Fibroblast of lung (primary cell): ENCODE data around the gene SMCO2. TPM values are rescaled to one million over a fixed set of nuclear protein-coding genes. Genes with fewer than 3 reads are reported as not detected.
A peak's percentile ranks its signal among the peaks of the same experiment; 100 is the strongest.
"Not testable (repeated sequence)": the region's sequence is repeated elsewhere in the genome, so short reads cannot be mapped to it uniquely, and the experiment has no call there.

Experiments
- DNase-seq, 2 donors: peaks; one replicate each; pipeline versions ENCODE4 v3.0.0 to v3.0.0-alpha.2; 2010; ENCODE audit warnings: low read depth in 2 of 2
- H2AFZ ChIP-seq: 2 replicates; pipeline ENCODE4 v1.5.1; 2012; ENCODE audit warnings: low read length, control low read depth, inconsistent platforms
- H3K27ac ChIP-seq: 2 replicates; pipeline ENCODE4 v1.5.1; 2011; ENCODE audit warnings: low read length, control low read depth; ENCODE audit not compliant: insufficient read depth
- H3K27me3 ChIP-seq: 2 replicates; pipeline ENCODE4 v1.5.1; 2011; ENCODE audit warnings: mild to moderate bottlenecking, low read length; ENCODE audit not compliant: control insufficient read depth, insufficient read depth
- H3K36me3 ChIP-seq: 2 replicates; pipeline ENCODE4 v1.5.1; 2011; ENCODE audit warnings: low read length; ENCODE audit not compliant: control insufficient read depth, insufficient read depth
- H3K4me1 ChIP-seq: 2 replicates; pipeline ENCODE4 v1.5.1; 2011; ENCODE audit warnings: low read length; ENCODE audit not compliant: control insufficient read depth, insufficient read depth; ENCODE audit errors: extremely low read depth
- H3K4me2 ChIP-seq: 2 replicates; pipeline ENCODE4 v1.5.1; 2011; ENCODE audit warnings: low read length, control low read depth; ENCODE audit not compliant: insufficient read depth; ENCODE audit errors: extremely low read depth
- H3K4me3 ChIP-seq, 4 experiments: fragments of 200-600 bp in 1 of 4; sonication (generic) in 1 of 4; replicated peaks in 1 of 4; 2 replicates each; pipeline ENCODE4 v1.5.1; 2011 to 2016; ENCODE audit warnings: low read length in 4 of 4, low read depth in 3 of 4, mild to moderate bottlenecking in 3 of 4, control low read depth in 2 of 4, inconsistent platforms in 1 of 4, mixed read lengths in 1 of 4; ENCODE audit not compliant: insufficient read depth in 1 of 4; ENCODE audit errors: control extremely low read depth in 1 of 4
- H3K79me2 ChIP-seq: 2 replicates; pipeline ENCODE4 v1.5.1; 2012; ENCODE audit warnings: mild to moderate bottlenecking, low read length, inconsistent platforms; ENCODE audit not compliant: control insufficient read depth, insufficient read depth
- H3K9ac ChIP-seq: 2 replicates; pipeline ENCODE4 v1.5.1; 2011; ENCODE audit warnings: mild to moderate bottlenecking, low read length, control low read depth; ENCODE audit not compliant: insufficient read depth
- H3K9me3 ChIP-seq: 2 replicates; pipeline ENCODE4 v1.5.1; 2012; ENCODE audit warnings: low read depth, low read length; ENCODE audit not compliant: control insufficient read depth, insufficient read depth
- H4K20me1 ChIP-seq: 2 replicates; pipeline ENCODE4 v1.5.1; 2011; ENCODE audit warnings: low read length; ENCODE audit not compliant: control insufficient read depth, insufficient read depth; ENCODE audit errors: extremely low read depth
- EZH2 ChIP-seq: IDR thresholded peaks from 2 replicates; pipeline ENCODE4 v1.5.1; 2012; ENCODE audit warnings: low read length, control low read depth, mild to moderate bottlenecking; ENCODE audit errors: missing control alignments
- polyA plus RNA-seq, 2 donors: library from polyadenylated mRNA; depleted of rRNA in 1 of 2; stranded (reverse) in 1 of 2; unstranded in 1 of 2; fragments of >200 nt; gene quantifications; 2 replicates each; pipeline ENCODE4 v1.2.1, GENCODE V29; 2011 to 2012; ENCODE audit warnings: missing spikeins in 1 of 2
- total RNA-seq: library from RNA; depleted of rRNA; stranded (reverse); fragments of >200 nt; gene quantifications from 2 replicates; pipeline ENCODE4 v1.2.1, GENCODE V29; 2014
- TF ChIP-seq, protein P1 (sequence below), 2 donors: IDR thresholded peaks in 1 of 2; conservative IDR thresholded peaks in 1 of 2; 1 replicate in 1 of 2; 2 replicates in 1 of 2; pipeline ENCODE4 v1.5.1; 2011 to 2012; ENCODE audit warnings: low read length in 2 of 2, control low read depth in 1 of 2, inconsistent platforms in 1 of 2, low read depth in 1 of 2, mild to moderate bottlenecking in 1 of 2

SMCO2 gene
- total and polyA plus RNA-seq, 2 donors (not counting 1 experiment from before 2014, with no cell fraction given) = not detected

DNA sequence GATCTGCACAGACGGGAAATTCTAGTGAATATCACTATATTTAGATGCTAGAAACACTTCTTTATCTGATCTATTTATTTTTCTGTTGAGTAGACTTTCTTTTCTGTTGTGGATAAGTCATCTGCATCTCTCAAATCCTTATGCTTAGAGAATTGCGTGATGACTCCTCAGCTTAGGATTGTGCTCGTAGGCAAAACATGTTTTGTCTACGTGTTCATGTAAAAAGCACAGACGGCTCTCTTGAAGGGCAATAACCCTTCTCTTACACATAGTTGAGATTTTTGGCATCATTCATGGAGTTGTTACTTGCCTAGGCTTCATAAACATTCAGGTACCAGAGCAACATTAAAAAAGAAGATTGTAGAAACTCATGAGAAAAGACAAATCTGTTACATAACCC is 96.1 kb downstream of the SMCO2 start:
- H3K36me3 ChIP-seq = no peaks in the 10 kb centered on the region
- peak overlapping the region; percentile 82 for H3K4me2 ChIP-seq
- H3K4me1 ChIP-seq = peaks cover 17% of the 10 kb centered on the region
- H3K79me2 ChIP-seq = peaks cover 78% of the 10 kb centered on the region
- H3K27ac ChIP-seq = peak overlapping the region; percentile 62
- H3K9ac ChIP-seq = no peak overlapping the region
- no peaks in the 10 kb centered on the region for H3K9me3 ChIP-seq
- no peaks in the 10 kb centered on the region for H3K27me3 ChIP-seq
- DNase-seq = peak; percentile 90 to 99
- TF ChIP-seq, protein P1, sequence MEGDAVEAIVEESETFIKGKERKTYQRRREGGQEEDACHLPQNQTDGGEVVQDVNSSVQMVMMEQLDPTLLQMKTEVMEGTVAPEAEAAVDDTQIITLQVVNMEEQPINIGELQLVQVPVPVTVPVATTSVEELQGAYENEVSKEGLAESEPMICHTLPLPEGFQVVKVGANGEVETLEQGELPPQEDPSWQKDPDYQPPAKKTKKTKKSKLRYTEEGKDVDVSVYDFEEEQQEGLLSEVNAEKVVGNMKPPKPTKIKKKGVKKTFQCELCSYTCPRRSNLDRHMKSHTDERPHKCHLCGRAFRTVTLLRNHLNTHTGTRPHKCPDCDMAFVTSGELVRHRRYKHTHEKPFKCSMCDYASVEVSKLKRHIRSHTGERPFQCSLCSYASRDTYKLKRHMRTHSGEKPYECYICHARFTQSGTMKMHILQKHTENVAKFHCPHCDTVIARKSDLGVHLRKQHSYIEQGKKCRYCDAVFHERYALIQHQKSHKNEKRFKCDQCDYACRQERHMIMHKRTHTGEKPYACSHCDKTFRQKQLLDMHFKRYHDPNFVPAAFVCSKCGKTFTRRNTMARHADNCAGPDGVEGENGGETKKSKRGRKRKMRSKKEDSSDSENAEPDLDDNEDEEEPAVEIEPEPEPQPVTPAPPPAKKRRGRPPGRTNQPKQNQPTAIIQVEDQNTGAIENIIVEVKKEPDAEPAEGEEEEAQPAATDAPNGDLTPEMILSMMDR (conservative IDR thresholded peaks at IDR 0.05 in 1 of 2, IDR thresholded peaks at IDR 0.05 in 1 of 2; ENCODE audit: low read depth in 1 of 2, low read length in 2 of 2) = no peak
- no peak for TF ChIP-seq EZH2
- no peak overlapping the region for H3K4me3 ChIP-seq
- H2AFZ ChIP-seq = no peak overlapping the region
- H4K20me1 ChIP-seq = no peaks in the 10 kb centered on the region

DNA sequence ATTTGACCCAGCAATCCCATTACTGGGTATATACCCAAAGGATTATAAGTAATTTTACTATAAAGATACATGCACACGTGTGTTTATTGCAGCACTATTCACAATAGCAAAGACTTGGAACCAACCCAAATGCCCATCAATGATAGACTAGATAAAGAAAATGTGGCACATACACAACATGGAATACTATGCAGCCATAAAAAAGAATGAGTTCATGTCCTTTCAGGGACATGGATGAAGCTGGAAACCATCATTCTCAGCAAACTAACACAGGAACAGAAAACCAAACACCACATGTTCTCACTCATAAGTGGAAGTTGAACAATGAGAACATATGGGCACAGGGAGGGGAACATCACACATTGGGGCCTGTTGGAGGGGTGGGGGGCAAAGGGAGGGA is 98.3 kb downstream of the SMCO2 start:
- not testable (repeated sequence) for H3K4me2 ChIP-seq, H4K20me1 ChIP-seq, H3K9me3 ChIP-seq, H3K9ac ChIP-seq, H3K4me3 ChIP-seq, DNase-seq, H2AFZ ChIP-seq, H3K36me3 ChIP-seq, H3K27me3 ChIP-seq, H3K27ac ChIP-seq
- Histone ChIP-seq H3K4me1 (peaks cover 15% of the 10 kb centered on the region), H3K79me2 (peaks cover 64% of the 10 kb centered on the region)

DNA sequence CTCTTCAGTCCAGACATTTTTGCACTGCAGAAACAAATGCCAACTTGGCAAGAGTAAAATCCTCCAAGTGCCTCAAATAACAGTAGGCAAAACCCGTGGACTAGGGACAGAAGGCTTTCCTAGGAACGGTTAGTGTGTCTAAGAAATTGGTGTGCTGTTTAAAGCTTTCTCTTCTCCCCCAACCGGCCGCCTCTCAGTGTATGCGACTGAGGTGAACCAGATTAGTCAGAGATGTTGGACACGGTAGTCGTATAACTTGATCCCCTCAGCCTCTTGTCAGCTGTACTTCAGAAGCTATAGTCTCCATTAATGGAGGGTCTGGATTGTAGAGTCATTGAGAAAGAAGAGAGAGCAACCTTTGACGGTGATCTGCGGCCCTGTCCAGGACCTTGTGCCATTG is 99.1 kb downstream of the SMCO2 start:
- peak in 1 of 2 donors; percentile 47 for DNase-seq
- H3K9ac ChIP-seq = no peak overlapping the region
- peaks cover 22% of the 10 kb centered on the region for H3K4me1 ChIP-seq
- H3K79me2 ChIP-seq = peaks cover 62% of the 10 kb centered on the region
- no peak overlapping the region for H3K4me3 ChIP-seq
- H3K36me3 ChIP-seq = no peaks in the 10 kb centered on the region
- H3K27ac ChIP-seq = no peak overlapping the region
- no peak overlapping the region for H3K4me2 ChIP-seq
- H3K27me3 ChIP-seq = no peaks in the 10 kb centered on the region
- H4K20me1 ChIP-seq = no peaks in the 10 kb centered on the region
- H2AFZ ChIP-seq = no peak overlapping the region
- H3K9me3 ChIP-seq = no peaks in the 10 kb centered on the region
- TF ChIP-seq EZH2 = no peak
- TF ChIP-seq, protein P1 (conservative IDR thresholded peaks at IDR 0.05 in 1 of 2, IDR thresholded peaks at IDR 0.05 in 1 of 2; ENCODE audit: low read depth in 1 of 2, low read length in 2 of 2) = no peak
